GM23338 (cell line): ENCODE measurements around the gene RER1.

ENCODE experiments used
- EZH2 ChIP-seq: fragments of 200-600 bp; sonication (generic); IDR thresholded peaks from one replicate; pipeline ENCODE4 v1.8.0; 2017; ENCODE audit warnings: antibody characterized with exemption, mild to moderate bottlenecking, low read depth; ENCODE audit not compliant: unreplicated experiment
- TF ChIP-seq, protein P1 (sequence below), 2 experiments: fragments of 200-600 bp in 1 of 2; sonication (generic) in 1 of 2; conservative IDR thresholded peaks; 2 replicates each; pipeline versions ENCODE4 v1.5.1 to v1.6.1; 2016 to 2017; ENCODE audit warnings: antibody characterized with exemption in 2 of 2, low read depth in 2 of 2, mild to moderate bottlenecking in 2 of 2, moderate library complexity in 1 of 2

DNA sequence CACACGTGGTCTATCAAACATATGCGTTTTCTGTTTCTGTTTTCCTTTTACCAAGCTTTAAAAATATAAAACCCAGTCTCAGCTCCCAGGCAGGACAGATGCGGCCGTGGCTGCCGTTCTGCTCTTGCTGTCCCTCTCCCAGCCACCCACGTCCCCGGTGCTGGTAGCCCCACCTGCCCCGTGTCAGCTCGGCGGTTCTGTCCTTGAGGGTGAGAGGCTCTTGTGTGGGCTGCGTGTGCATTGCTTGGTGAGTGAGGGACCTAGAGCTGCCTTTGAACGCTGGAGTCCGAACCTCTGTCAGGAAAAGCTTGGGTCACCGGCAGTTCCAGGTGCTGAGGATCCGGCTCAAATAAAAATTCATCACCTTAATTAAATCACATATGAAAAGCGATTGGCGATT lies 4.4 kb downstream of the RER1 start:
- TF ChIP-seq, protein P1, sequence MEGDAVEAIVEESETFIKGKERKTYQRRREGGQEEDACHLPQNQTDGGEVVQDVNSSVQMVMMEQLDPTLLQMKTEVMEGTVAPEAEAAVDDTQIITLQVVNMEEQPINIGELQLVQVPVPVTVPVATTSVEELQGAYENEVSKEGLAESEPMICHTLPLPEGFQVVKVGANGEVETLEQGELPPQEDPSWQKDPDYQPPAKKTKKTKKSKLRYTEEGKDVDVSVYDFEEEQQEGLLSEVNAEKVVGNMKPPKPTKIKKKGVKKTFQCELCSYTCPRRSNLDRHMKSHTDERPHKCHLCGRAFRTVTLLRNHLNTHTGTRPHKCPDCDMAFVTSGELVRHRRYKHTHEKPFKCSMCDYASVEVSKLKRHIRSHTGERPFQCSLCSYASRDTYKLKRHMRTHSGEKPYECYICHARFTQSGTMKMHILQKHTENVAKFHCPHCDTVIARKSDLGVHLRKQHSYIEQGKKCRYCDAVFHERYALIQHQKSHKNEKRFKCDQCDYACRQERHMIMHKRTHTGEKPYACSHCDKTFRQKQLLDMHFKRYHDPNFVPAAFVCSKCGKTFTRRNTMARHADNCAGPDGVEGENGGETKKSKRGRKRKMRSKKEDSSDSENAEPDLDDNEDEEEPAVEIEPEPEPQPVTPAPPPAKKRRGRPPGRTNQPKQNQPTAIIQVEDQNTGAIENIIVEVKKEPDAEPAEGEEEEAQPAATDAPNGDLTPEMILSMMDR (conservative IDR thresholded peaks at IDR 0.05; ENCODE audit: low read depth in 2 of 2): no peak
- no peak for TF ChIP-seq EZH2
